ENCODE data around the gene FANCI.

DNA sequence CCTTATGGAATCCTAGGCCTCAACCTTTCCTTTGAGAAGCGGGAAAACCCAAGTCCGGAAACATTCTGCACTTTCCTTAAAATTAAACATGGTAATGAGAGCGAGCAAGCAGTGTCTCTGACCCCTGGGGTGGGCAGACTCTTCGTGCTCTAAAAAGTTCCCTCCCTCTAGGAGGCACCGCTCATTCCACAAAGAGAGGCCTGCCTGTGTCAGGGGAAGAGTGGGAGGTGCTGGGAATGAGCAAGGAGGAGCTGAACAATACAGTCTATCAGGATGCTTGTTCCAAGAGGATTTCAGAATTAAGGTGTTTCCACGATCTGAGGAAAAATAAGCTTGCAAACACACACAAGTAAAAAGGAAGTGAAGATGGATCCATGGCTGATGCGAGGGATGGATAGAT, 16.4 kb upstream of the FANCI start:
- TF ChIP-seq, protein P1, sequence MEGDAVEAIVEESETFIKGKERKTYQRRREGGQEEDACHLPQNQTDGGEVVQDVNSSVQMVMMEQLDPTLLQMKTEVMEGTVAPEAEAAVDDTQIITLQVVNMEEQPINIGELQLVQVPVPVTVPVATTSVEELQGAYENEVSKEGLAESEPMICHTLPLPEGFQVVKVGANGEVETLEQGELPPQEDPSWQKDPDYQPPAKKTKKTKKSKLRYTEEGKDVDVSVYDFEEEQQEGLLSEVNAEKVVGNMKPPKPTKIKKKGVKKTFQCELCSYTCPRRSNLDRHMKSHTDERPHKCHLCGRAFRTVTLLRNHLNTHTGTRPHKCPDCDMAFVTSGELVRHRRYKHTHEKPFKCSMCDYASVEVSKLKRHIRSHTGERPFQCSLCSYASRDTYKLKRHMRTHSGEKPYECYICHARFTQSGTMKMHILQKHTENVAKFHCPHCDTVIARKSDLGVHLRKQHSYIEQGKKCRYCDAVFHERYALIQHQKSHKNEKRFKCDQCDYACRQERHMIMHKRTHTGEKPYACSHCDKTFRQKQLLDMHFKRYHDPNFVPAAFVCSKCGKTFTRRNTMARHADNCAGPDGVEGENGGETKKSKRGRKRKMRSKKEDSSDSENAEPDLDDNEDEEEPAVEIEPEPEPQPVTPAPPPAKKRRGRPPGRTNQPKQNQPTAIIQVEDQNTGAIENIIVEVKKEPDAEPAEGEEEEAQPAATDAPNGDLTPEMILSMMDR (IDR thresholded peaks at IDR 0.05), result no peak
- TF ChIP-seq POLR2A (IDR thresholded peaks at IDR 0.05), result no peak
